HG03139 (cell line): Measurements from ENCODE around the gene YWHAQ.
"Not testable (repeated sequence)": the region's sequence is repeated elsewhere in the genome, so short reads cannot be mapped to it uniquely, and the experiment has no call there.

ENCODE experiments used
- ATAC-seq: cut with Tn5 transposase; IDR thresholded peaks from one replicate; pipeline ENCODE4 v1.9.1; 2021; ENCODE audit not compliant: unreplicated experiment

Gene YWHAQ

DNA sequence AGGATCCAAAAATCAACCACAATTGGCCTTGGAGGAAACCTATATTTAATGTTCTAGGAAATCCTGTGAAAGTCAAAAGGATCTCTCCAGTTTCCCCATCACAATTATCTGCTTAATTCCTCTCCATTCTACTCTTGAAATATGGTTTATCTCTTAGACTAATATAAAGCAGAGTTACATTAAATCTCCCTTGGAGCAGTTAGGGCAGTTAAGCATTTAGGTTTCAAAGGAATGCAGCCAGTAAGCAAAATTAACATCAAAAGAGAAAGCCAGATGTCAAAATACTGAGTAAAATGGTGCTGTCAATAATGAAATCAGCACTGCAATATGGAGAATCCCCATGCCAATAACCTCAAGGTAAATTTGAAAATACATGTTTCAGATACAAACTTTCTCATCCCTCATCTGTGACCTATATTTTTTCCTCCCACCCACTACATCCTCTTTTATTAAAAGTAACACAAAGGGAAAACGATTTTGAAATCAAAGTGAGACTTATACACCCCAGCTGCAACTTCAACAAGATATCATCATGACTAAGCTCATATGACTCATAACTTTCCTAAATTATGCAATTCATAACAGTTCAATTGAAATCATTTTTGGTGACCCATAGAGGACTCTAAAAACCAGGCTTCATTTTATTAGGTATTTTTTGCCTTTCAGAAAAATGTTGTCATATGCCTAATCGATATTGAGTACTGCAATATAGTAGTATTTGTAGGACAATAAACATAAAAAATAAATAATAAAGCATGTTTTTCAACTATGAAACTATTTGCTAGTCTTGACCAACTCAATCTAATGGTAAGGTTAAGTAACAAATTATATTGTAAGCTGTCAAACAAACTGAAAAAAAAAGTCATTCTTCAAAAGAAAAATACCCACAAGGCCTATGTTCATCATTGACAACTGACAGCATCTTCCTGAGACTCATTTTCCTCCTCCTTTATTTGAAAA is 78.3 kb downstream of the YWHAQ start:
- ATAC-seq: no peak

- ATAC-seq: not testable (repeated sequence)
Observed at GRCh38 chr2:9550859-9551391, 79.9 kb downstream of the YWHAQ start.

- ATAC-seq: no peak
Observed at GRCh38 chr2:9549420-9549819, 81.4 kb downstream of the YWHAQ start.

DNA sequence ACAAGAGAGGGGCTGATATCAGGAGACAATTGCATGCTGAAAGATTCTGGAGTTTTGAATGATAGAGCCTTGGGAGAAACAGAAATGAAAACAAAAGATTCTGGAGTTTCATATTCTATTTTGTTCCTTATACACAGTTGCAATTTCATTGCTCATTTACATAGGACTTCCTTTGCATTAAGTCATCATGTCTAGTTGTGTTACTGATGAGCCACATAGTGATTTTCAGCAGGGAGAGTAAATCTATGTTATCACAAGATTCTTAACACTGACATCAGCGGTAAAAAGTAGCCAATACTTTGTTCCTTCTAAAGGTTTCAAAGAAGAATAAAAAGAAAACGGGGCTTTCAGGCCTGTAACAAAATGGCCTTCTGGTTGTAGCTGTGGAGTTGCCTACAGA is 82.3 kb downstream of the YWHAQ start:
- ATAC-seq: peak; percentile 41

- no peak for ATAC-seq
Observed at GRCh38 chr2:9547262-9547991, 83.4 kb downstream of the YWHAQ start.

DNA sequence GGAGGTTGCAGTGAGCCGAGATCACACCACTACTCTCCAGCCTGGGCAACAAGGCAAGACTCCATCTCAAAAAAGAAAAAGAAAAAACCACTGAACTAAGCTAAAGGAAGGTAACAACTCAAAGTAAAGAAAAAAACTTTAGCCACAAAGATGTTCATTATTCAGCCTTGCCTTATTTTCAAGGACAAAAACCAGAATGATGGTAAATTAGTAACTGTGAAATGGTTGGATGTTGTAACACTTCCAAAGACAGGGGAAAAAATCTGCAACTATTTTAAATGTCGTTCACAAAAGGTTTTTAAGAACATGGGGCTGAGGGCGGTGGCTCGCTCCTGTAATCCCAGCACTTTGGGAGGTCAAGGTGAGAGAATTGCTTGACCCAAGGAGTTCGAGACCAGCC is 85.3 kb downstream of the YWHAQ start:
- no peak for ATAC-seq

DNA sequence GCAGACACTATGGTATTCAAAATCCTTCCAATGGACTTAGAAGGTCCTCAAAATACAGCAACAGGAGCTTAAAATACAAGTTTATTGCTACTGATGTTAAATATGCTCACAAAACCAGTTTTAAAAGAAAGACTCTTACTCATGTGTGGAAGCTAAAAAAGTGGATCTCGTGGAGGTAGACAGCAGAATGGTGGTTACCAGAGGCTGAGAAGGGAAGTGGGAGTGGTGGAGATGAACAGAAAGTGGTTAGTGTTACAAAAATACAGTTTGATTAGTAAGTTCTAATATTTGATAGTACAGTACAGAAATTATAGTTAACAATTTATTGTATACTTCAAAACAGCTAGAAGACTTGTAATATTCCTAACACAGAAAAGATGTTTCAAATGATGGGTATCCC is 87.2 kb downstream of the YWHAQ start:
- no peak for ATAC-seq

- ATAC-seq: no peak
Observed at GRCh38 chr2:9539531-9539930, 91.3 kb downstream of the YWHAQ start.

GRCh38 chr2:9538000-9538507 is 92.7 kb downstream of the YWHAQ start:
- no peak for ATAC-seq

DNA sequence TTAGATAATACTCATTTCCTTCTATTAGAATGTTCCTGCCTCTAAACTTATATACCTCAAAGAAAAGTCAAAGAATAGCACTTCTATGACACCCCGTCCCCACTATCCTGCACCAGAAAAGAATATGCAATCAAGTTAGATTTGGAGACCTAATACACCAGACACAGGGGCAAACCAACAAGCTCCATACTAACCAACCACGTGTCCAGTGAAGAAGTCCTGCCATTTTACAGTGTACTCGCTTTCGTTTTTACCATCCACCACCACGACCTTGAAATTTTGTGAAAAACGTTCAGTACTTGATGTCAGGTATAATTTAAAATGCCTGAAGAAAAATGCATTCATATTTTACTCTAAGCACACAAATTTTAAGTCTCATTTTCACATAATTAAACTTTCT is 94.3 kb downstream of the YWHAQ start:
- no peak for ATAC-seq

DNA sequence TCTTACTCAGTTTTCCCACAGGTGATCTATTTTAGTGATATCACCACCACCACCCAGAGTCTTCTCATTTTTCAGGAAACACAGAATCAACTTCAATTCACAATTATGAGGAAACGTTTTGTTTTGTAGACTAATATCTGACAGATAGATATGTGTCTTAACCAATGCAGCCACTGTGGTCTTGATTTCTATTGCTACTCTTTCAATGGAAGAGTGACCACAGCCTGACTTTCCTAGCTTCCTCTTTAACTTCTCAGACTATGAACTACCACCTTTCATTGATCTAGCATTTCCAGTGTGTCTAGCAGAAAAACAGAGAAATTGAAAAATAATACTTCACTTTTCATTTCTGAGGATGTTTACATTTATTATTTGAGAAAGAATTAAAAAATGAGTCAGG is 95.6 kb downstream of the YWHAQ start:
- no peak for ATAC-seq
